Mucosa of descending colon (tissue), 3 donors: ENCODE data around the gene TTC23. TPM values are rescaled to one million over a fixed set of nuclear protein-coding genes. Genes with fewer than 3 reads are reported as not detected.

Experiments
- ATAC-seq: fragments of 200-7000 bp; cut with Tn5 transposase; one replicate; pipeline ENCODE4 v1.9.1; 2020; ENCODE audit warnings: mild to moderate bottlenecking, moderate library complexity
- DNase-seq, 3 donors: peaks; one replicate each; pipeline ENCODE4 v3.0.0-alpha.2; 2020
- H3K36me3 ChIP-seq: fragments of 200-600 bp; one replicate; pipeline ENCODE4 v1.8.0; 2021; ENCODE audit warnings: low read depth, mild to moderate bottlenecking
- H3K4me1 ChIP-seq: fragments of 200-600 bp; one replicate; pipeline ENCODE4 v1.8.0; 2021; ENCODE audit warnings: low read depth, mild to moderate bottlenecking
- H3K4me3 ChIP-seq: fragments of 200-600 bp; one replicate; pipeline ENCODE4 v1.8.0; 2021; ENCODE audit warnings: mild to moderate bottlenecking
- H3K9me3 ChIP-seq: fragments of 200-600 bp; one replicate; pipeline ENCODE4 v1.8.0; 2021; ENCODE audit warnings: mild to moderate bottlenecking
- intact Hi-C, 2 donors: fragments of 100-400 bp; cut with DNase I in 1 of 2; cut with micrococcal nuclease in 1 of 2; formaldehyde crosslinking; loops; one replicate each; pipeline versions ENCODE4 v1.11.0 to v1.11.1; 2022; cut with DNase I, micrococcal nuclease
- total RNA-seq, 3 donors: library from RNA; stranded (reverse); fragmentation: NEBNext Ultra II Directional in 2 of 3; extraction: Animal tissue kit (Norgen Biotek cat#: 25700) in 2 of 3; gene quantifications; one replicate each; pipeline versions ENCODE4 v1.2.1 to v1.2.4, GENCODE V29; 2021 to 2023
- TF ChIP-seq, protein P1 (sequence below): fragments of 200-600 bp; IDR thresholded peaks from one replicate; pipeline ENCODE4 v1.8.0; 2022; ENCODE audit warnings: antibody characterized with exemption, mild to moderate bottlenecking
- donor health status: DM: no; HTN: no; CAD: no; lungs with moderate emphysema.
- donor health status: DM: no; HTN: no; CAD: no.
- donor health status: DM: no; HTN: yes; CAD: no.

TTC23 gene
- total RNA-seq, 3 donors from 2014 or later: 17.1 to 26.8 (median 19.6) TPM

GRCh38 chr15:99140590-99140989 is 108.8 kb downstream of the TTC23 start:
- intact Hi-C loops: loop anchor here in 1 of 2 donors (5.0 kb wide), 1 partner anchor 52 kb away; no protein-coding TSS in a partner anchor
- DNase-seq: no peak
- no peaks in the 10 kb centered on the region for H3K36me3 ChIP-seq
- no peak for ATAC-seq
- H3K9me3 ChIP-seq: no peaks in the 10 kb centered on the region
- TF ChIP-seq, protein P1, sequence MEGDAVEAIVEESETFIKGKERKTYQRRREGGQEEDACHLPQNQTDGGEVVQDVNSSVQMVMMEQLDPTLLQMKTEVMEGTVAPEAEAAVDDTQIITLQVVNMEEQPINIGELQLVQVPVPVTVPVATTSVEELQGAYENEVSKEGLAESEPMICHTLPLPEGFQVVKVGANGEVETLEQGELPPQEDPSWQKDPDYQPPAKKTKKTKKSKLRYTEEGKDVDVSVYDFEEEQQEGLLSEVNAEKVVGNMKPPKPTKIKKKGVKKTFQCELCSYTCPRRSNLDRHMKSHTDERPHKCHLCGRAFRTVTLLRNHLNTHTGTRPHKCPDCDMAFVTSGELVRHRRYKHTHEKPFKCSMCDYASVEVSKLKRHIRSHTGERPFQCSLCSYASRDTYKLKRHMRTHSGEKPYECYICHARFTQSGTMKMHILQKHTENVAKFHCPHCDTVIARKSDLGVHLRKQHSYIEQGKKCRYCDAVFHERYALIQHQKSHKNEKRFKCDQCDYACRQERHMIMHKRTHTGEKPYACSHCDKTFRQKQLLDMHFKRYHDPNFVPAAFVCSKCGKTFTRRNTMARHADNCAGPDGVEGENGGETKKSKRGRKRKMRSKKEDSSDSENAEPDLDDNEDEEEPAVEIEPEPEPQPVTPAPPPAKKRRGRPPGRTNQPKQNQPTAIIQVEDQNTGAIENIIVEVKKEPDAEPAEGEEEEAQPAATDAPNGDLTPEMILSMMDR: no peak
- H3K4me3 ChIP-seq: no peak overlapping the region
- H3K4me1 ChIP-seq: peaks cover 8% of the 10 kb centered on the region

GRCh38 chr15:99139276-99139675 is 110.1 kb downstream of the TTC23 start:
- no peak for ATAC-seq

GRCh38 chr15:99138491-99138982 is 110.8 kb downstream of the TTC23 start:
- DNase-seq (no peak), ATAC-seq (peak; percentile 23)
- Histone ChIP-seq H3K4me1 (peaks cover 4% of the 10 kb centered on the region), H3K36me3 (no peaks in the 10 kb centered on the region), H3K9me3 (no peaks in the 10 kb centered on the region), H3K4me3 (no peak overlapping the region)
- intact Hi-C loops: no loop called here
- TF ChIP-seq, protein P1: no peak

More at GRCh38 chr15:99139276-99139675, 110.1 kb downstream of the TTC23 start:
- TF ChIP-seq, protein P1: no peak
- no peak for DNase-seq
- Histone ChIP-seq H3K9me3 (no peaks in the 10 kb centered on the region), H3K4me3 (no peak overlapping the region), H3K36me3 (no peaks in the 10 kb centered on the region), H3K4me1 (peaks cover 8% of the 10 kb centered on the region)
- intact Hi-C loops: no loop called here

DNA sequence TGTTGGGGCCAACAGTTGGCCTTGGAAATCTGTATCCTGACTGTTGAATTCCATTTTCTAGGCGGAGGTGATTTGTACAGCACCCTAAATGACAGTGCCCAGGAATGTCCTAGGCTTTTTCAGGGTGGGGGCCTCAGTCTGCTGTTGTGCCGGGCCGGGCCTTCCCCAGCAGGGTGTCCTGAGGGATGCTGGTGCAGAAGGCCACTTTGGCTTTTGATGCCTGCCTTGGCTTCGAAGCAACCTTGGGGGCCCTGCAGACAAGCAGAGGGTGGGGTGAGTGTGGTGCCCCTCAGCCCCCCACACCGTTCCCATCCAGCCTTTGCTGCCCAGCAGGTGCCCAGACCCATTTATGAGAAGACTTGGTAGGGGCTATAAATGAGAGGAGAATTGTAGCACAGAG is 111.5 kb downstream of the TTC23 start:
- DNase-seq: no peak

GRCh38 chr15:99137111-99137546 is 112.3 kb downstream of the TTC23 start:
- TF ChIP-seq, protein P1: no peak
- no peaks in the 10 kb centered on the region for H3K36me3 ChIP-seq
- peak; percentile 63 for ATAC-seq
- DNase-seq: peak in 1 of 3 donors; percentile 27
- H3K4me1 ChIP-seq: no peaks in the 10 kb centered on the region
- intact Hi-C loops: no loop called here
- no peak overlapping the region for H3K4me3 ChIP-seq
- no peaks in the 10 kb centered on the region for H3K9me3 ChIP-seq

More for the DNA sequence above, 111.5 kb downstream of the TTC23 start:
- Histone ChIP-seq H3K36me3 (no peaks in the 10 kb centered on the region), H3K4me3 (no peak overlapping the region), H3K4me1 (no peaks in the 10 kb centered on the region), H3K9me3 (no peaks in the 10 kb centered on the region)
- TF ChIP-seq, protein P1: no peak
- intact Hi-C loops: no loop called here
- no peak for ATAC-seq

DNA sequence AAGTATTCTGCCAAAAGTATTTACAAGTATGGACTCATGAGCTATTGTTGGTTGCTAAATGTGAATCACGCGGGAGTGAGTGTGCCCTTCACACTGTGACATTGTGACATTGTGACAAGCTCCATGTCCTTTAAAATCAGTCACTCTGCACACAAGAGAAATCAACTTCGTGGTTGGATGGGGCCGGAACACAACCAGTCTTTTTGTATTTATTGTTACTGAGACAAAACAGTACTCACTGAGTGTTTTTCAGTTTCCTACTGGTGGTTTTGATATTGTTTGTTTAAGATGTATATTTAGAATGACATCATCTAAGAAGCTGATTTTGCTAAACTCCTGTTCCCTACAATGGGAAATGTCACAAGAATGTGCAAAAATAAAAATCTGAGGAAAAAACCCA is 114.2 kb downstream of the TTC23 start:
- H3K4me1 ChIP-seq: no peaks in the 10 kb centered on the region
- ATAC-seq (no peak), DNase-seq (no peak)
- TF ChIP-seq, protein P1: no peak
- intact Hi-C loops: no loop called here
- H3K4me3 ChIP-seq: no peak overlapping the region
- H3K36me3 ChIP-seq: no peaks in the 10 kb centered on the region
- H3K9me3 ChIP-seq: no peaks in the 10 kb centered on the region
